ENCODE data around the gene HRH4.

- TF ChIP-seq CTCF (IDR thresholded peaks at IDR 0.05) (no peak), EZH2 (IDR thresholded peaks at IDR 0.05; ENCODE audit: borderline replicate concordance, insufficient read depth, low read depth, low read length, poor library complexity, severe bottlenecking) (no peak)
Observed at GRCh38 chr18:24426398-24427294, 33.8 kb upstream of the HRH4 start, which contains the start of gene IMPACT.
